Measurements from ENCODE around the gene ROBO1.

The ROBO1 gene

GRCh38 chr3:79074558-79074957, 693.2 kb downstream of the ROBO1 start:
- no peak for DNase-seq (ENCODE audit: low spot score)

- DNase-seq (ENCODE audit: low spot score), result no peak
Observed at GRCh38 chr3:79067734-79068133, 700.1 kb downstream of the ROBO1 start.

GRCh38 chr3:79066481-79066880, 701.3 kb downstream of the ROBO1 start:
- no peak for DNase-seq (ENCODE audit: low spot score)

- DNase-seq (ENCODE audit: low spot score), result no peak
Observed at GRCh38 chr3:79063624-79064023, 704.2 kb downstream of the ROBO1 start.

GRCh38 chr3:79057756-79058155, 710.0 kb downstream of the ROBO1 start:
- DNase-seq (ENCODE audit: low spot score), result no peak

GRCh38 chr3:79056498-79056897, 711.3 kb downstream of the ROBO1 start:
- no peak for DNase-seq (ENCODE audit: low spot score)

GRCh38 chr3:79052054-79052681, 715.6 kb downstream of the ROBO1 start:
- DNase-seq (ENCODE audit: low spot score), result no peak

- DNase-seq (ENCODE audit: low spot score), result no peak
Observed at GRCh38 chr3:79047581-79047980, 720.2 kb downstream of the ROBO1 start.

- DNase-seq (ENCODE audit: low spot score), result no peak
Observed at GRCh38 chr3:79041621-79042020, 726.2 kb downstream of the ROBO1 start.

- DNase-seq (ENCODE audit: low spot score), result peak; percentile 68
Observed at GRCh38 chr3:79040701-79041100, 727.1 kb downstream of the ROBO1 start.

GRCh38 chr3:79040091-79040490, 727.7 kb downstream of the ROBO1 start:
- DNase-seq (ENCODE audit: low spot score), result no peak

GRCh38 chr3:79039192-79039591, 728.6 kb downstream of the ROBO1 start:
- no peak for DNase-seq (ENCODE audit: low spot score)

- DNase-seq (ENCODE audit: low spot score), result no peak
Observed at GRCh38 chr3:79038636-79039035, 729.2 kb downstream of the ROBO1 start.

- no peak for DNase-seq (ENCODE audit: low spot score)
Observed at GRCh38 chr3:79038057-79038456, 729.7 kb downstream of the ROBO1 start.

GRCh38 chr3:79032686-79033318, 735.0 kb downstream of the ROBO1 start:
- DNase-seq (ENCODE audit: low spot score), result peak; percentile 44

GRCh38 chr3:79030157-79030556, 737.6 kb downstream of the ROBO1 start:
- DNase-seq (ENCODE audit: low spot score), result no peak

- no peak for DNase-seq (ENCODE audit: low spot score)
Observed at GRCh38 chr3:79028916-79029315, 738.9 kb downstream of the ROBO1 start.

- DNase-seq (ENCODE audit: low spot score), result no peak
Observed at GRCh38 chr3:79027593-79027992, 740.2 kb downstream of the ROBO1 start.

GRCh38 chr3:79019924-79020173, 747.9 kb downstream of the ROBO1 start:
- DNase-seq (ENCODE audit: low spot score), result no peak

- peak; percentile 87 for DNase-seq (ENCODE audit: low spot score)
Observed at GRCh38 chr3:79019137-79019923, 748.5 kb downstream of the ROBO1 start.

GRCh38 chr3:79018671-79019136, 749.1 kb downstream of the ROBO1 start:
- peak; percentile 50 for DNase-seq (ENCODE audit: low spot score)

GRCh38 chr3:79018265-79018664, 749.5 kb downstream of the ROBO1 start:
- DNase-seq (ENCODE audit: low spot score), result no peak

- peak; percentile 17 for DNase-seq (ENCODE audit: low spot score)
Observed at GRCh38 chr3:79016587-79017376, 751.0 kb downstream of the ROBO1 start.
